Endothelial cell of umbilical vein (primary cell): ENCODE results near the gene PEX7.

Source experiments
- CTCF ChIP-seq, 2 donors: IDR thresholded peaks; 1 replicate in 1 of 2; 2 replicates in 1 of 2; pipeline ENCODE4 v1.5.1; 2011; ENCODE audit warnings: low read length in 2 of 2, mild to moderate bottlenecking in 2 of 2, moderate library complexity in 2 of 2, control low read depth in 1 of 2, inconsistent platforms in 1 of 2, low read depth in 1 of 2; ENCODE audit not compliant: insufficient read depth in 1 of 2; ENCODE audit errors: extremely low read depth in 1 of 2
- EZH2 ChIP-seq: IDR thresholded peaks from 2 replicates; pipeline ENCODE4 v1.6.1; 2012; ENCODE audit warnings: borderline replicate concordance, low read depth, mild to moderate bottlenecking, moderate library complexity, low read length, inconsistent platforms; ENCODE audit not compliant: severe bottlenecking
- POLR2A ChIP-seq: IDR thresholded peaks from 2 replicates; pipeline ENCODE4 v1.6.1; 2012; ENCODE audit warnings: low read depth, mild to moderate bottlenecking, control low read depth, low read length
- POLR2AphosphoS5 ChIP-seq: IDR thresholded peaks from 2 replicates; pipeline ENCODE4 v1.6.1; 2012; ENCODE audit warnings: low read depth, mild to moderate bottlenecking, control low read depth, low read length, moderate library complexity; ENCODE audit not compliant: insufficient read depth

GRCh38 chr6:136820561-136820960, 1.8 kb upstream of the PEX7 start:
- no peak for TF ChIP-seq CTCF (IDR thresholded peaks at IDR 0.05; ENCODE audit: extremely low read depth in 1 of 2, insufficient read depth in 1 of 2, low read depth in 1 of 2, low read length in 2 of 2)
- no peak for TF ChIP-seq POLR2A
- TF ChIP-seq POLR2AphosphoS5: no peak
- TF ChIP-seq EZH2: no peak
